Gastrocnemius medialis (tissue), 4 donors: Measurements from ENCODE around the gene RMND5B.

ENCODE experiments used
- CTCF ChIP-seq, 5 experiments: fragments of 450-650 bp in 3 of 5; fragments of 200-600 bp in 2 of 5; sonication (generic) in 2 of 5; IDR thresholded peaks in 4 of 5; conservative IDR thresholded peaks in 1 of 5; 1 replicate in 4 of 5; 2 replicates in 1 of 5; pipeline ENCODE4 v1.5.1; 2016 to 2019; ENCODE audit warnings: antibody characterized with exemption in 5 of 5, mild to moderate bottlenecking in 3 of 5, moderate library complexity in 3 of 5
- POLR2A ChIP-seq, 2 donors: fragments of 450-650 bp; IDR thresholded peaks; one replicate each; pipeline ENCODE4 v1.6.1; 2017; ENCODE audit warnings: antibody characterized with exemption in 2 of 2, mild to moderate bottlenecking in 2 of 2, moderate library complexity in 2 of 2

GRCh38 chr5:178115136-178115813 lies 15.5 kb upstream of the RMND5B start:
- TF ChIP-seq CTCF (IDR thresholded peaks at IDR 0.05 in 4 of 5, conservative IDR thresholded peaks at IDR 0.05 in 1 of 5), result no peak
- no peak for TF ChIP-seq POLR2A (IDR thresholded peaks at IDR 0.05)
